GM12892 (cell line): Measurements from ENCODE around the gene TBC1D14.

Experiments used
- DNase-seq: peaks from one replicate; pipeline ENCODE4 v3.0.0; 2011; ENCODE audit not compliant: insufficient read length
- FAIRE-seq: peaks from 2 replicates; lab custom pipeline; 2011; peaks lifted over from hg19 to GRCh38; lab: Jason Lieb, UNC
- POLR2A ChIP-seq: IDR thresholded peaks from 2 replicates; pipeline ENCODE4 v1.6.1; 2011; ENCODE audit warnings: low read depth, low read length, control low read depth
- POLR2AphosphoS5 ChIP-seq: IDR thresholded peaks from 2 replicates; pipeline ENCODE4 v1.6.1; 2011; ENCODE audit warnings: low read depth, low read length, control low read depth
- TAF1 ChIP-seq: IDR thresholded peaks from 2 replicates; pipeline ENCODE4 v1.6.1; 2011; ENCODE audit warnings: low read depth, mild to moderate bottlenecking, control low read depth, low read length, borderline replicate concordance

Gene TBC1D14

DNA sequence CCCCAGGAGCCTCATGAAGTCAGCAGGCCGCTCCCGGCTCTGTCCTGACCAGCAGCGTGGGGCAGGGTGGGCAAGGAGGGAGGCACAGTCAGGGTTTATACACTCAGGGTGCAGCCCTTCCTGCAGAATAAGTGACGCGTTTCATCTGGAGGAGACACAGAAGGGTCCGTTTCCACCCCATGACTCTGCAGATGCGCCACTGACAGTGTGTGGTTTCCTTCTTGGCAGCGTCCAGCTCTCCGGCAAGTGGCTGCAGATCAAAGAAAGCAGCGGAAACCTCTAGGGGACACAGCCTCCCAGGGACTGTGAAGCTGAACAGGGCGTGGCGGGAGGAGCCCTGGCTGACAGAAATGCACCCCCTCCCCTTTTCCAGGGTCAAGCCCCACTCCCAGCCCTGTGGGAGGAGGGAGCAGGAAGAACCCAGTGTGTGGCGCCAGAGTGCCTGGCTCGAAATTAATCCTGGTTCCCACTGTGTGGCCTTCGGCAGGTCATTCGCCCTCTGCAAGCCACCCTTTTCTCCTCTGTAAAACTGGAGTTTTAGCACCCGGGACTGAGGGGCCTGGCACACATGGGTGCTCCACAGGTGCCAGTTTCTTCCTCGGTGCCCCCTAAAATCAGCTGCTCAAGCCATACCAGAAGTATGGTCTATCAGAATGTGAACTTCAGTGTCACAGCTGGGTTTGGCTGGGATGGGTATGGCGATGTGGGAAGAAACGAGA lies 17.3 kb upstream of the TBC1D14 start:
- TF ChIP-seq TAF1 (no peak), POLR2AphosphoS5 (no peak), POLR2A (no peak)
- no peak for DNase-seq
- no peak for FAIRE-seq

DNA sequence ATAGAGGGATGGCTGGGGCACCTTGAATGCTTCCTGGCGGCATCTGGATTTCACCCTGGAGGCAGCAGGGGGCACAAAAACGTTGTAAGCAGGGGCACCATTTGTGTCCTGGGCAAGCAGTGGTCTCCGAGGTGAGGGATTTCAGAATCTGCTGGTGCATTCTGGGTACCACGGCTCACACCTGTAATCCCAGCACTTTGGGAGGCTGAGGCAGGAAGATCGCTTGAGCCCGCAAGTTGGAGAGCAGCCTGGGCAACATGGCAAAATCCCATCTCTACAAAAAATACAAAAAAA lies 16.8 kb upstream of the TBC1D14 start:
- DNase-seq (no peak), FAIRE-seq (no peak)
- TF ChIP-seq POLR2AphosphoS5, result no peak
- TF ChIP-seq POLR2A, result no peak
- TF ChIP-seq TAF1, result no peak

DNA sequence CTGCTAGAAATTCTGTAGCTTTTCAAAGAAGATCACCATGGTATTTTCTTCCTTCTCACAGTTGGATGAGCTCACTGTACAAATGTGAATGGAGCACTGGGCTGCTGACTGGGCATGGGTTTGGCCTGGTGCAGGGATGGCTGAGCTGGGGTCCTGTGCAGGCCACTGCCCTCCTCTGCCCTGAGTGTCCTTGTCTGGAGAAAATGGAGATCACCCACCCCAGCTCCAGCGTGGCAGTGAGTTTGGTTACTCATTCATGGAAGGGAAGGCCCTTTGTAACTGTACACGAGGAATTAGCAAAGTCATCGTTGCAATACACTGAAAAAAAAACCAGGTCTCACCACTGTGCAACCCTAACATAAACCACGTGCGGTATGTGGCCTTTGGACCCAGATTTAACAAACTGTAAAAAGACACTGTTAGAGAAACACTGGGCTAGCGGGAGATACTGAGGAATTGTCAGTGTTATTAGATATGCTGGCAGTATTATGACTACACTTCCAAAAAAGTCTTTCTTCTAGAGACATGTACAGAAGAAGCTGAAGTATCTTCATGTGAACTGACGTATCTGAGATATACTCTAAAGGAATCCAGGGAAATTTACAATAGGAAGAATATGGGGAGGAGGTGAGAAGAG lies 16.1 kb upstream of the TBC1D14 start:
- FAIRE-seq (no peak), DNase-seq (no peak)
- no peak for TF ChIP-seq POLR2AphosphoS5
- TF ChIP-seq TAF1, result no peak
- TF ChIP-seq POLR2A, result no peak

DNA sequence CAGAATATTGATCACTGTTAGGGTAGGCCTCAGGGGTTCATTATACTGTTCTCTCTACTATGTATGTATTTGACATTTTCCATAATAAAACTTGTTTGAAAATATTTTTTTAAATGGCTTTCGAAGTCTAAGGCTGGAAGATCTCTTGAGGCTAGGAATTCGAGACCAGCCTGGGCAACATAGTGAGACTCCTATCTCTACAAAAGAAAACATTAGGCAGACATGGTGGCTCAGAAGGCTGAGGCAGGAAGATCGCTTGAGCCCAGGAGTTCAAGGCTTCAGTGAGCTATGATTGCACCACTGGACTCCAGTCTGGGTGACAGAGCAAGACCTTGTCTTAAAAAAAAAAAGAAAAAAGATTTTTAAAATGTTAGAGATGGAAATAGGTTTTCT lies 15.5 kb upstream of the TBC1D14 start:
- TF ChIP-seq POLR2A (no peak), POLR2AphosphoS5 (no peak), TAF1 (no peak)
- FAIRE-seq (no peak), DNase-seq (no peak)

DNA sequence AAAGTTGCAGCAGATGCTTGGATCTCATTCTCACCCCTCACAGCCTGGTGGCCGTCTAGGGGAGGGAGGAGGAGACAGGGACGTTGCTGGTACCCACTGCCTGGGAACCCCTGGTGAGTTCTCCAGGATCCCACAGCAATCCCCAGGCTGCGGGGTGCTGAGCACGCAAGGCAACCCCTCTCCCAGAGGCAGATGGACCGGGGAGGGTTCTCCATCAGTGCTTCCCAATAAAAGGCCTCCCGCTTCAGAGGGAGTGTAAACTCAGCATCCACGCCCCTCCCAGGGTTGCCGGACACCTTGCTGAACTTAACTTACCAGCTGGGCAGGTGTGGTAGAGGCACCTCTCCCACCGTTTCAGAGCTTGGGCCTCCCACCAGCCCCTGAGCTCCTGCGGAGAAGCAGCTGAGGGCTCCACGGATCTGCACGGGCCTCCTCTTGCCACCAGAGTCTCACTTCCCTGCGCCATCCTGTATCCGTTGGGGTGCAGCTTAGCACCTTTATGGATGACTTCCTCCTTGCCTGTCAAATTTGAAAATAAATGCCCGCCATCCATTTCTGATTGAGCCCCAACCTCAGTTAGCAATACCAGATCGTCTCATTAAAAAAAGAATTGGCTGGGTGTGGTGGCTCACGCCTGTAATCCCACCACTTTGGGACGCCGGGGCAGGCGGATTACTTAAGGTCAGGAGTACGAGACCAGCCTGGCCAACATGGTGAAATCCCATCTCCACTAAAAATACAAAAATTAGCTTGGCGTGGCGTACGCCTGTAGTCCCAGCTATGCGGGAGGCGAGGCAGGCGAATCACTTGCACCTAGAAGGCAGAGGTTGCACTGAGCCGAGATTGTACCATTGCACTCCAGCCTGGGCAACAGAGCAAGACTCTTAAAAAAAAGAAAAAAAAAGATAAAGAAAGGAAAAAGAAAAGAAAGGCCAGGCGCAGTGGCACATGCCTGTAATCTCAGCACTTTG lies 14.8 kb upstream of the TBC1D14 start:
- DNase-seq, result no peak
- no peak for FAIRE-seq
- TF ChIP-seq POLR2A, result no peak
- no peak for TF ChIP-seq TAF1
- no peak for TF ChIP-seq POLR2AphosphoS5

DNA sequence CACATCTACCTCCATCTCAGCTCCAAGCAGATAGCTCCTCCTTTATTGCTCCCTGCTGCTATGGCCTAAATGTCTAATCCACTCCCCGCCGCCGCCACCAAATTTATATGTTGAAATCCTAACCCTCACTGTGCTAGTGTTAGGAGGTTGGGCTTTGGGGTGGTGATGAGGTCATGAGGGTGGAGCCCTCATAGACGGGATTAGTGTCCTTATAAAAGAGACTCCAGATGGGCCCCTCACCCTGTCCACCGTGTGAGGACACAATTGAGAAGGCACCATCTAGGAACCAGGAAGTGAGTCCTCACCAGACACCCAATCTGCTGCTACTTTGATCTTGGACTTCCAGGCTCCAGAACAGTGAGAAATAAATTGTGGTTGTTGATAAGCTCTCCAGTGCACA lies 13.6 kb upstream of the TBC1D14 start:
- DNase-seq, result no peak
- FAIRE-seq, result no peak
- TF ChIP-seq TAF1 (no peak), POLR2A (no peak), POLR2AphosphoS5 (no peak)

DNA sequence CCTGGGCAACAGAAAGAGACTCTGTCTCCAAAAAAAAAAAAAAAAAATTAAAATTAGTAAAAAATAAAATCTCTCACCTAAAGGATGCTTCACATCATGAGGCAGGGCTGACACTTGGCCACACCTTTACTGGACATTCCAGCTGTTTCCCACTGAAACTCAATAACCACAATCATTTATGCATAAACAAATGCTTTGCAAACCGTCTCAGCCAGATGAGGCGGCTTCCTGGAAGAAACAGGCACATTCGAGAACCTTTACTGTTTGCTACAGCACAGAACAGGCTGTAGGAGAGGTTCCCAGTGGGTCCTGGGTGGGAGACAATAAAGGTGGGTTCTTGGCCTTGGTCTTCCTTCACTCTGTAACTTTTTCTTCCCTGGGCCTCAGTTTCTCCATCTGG lies 10.9 kb upstream of the TBC1D14 start:
- FAIRE-seq (no peak), DNase-seq (no peak)
- TF ChIP-seq TAF1 (no peak), POLR2AphosphoS5 (no peak), POLR2A (no peak)

GRCh38 chr4:6900181-6900812 lies 9.3 kb upstream of the TBC1D14 start:
- DNase-seq, result no peak
- FAIRE-seq, result no peak
- TF ChIP-seq POLR2A (no peak), TAF1 (no peak), POLR2AphosphoS5 (no peak)

DNA sequence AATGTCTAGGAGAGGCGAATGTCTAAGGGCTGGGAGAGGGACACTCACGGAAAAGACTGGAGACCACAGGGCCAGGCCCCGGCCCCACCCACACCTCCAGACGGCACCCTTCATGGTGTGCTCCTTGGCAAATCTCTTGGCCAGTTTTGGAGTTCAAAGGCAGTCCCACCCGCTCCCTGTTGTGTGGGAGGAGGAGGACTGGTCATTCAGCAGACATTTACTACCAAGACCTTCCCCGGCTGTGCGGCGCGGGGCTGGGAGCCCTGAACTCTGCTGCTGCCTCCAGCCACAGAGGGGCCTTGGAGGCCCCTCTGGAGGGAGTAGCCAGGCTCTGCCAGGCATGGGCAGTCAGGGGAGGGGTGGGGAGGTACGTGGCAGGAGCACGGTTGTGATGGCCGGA lies 8.7 kb upstream of the TBC1D14 start:
- TF ChIP-seq POLR2AphosphoS5 (no peak), POLR2A (no peak), TAF1 (no peak)
- FAIRE-seq (no peak), DNase-seq (no peak)

GRCh38 chr4:6901669-6902317 lies 7.8 kb upstream of the TBC1D14 start:
- DNase-seq, result no peak
- FAIRE-seq, result no peak
- TF ChIP-seq POLR2AphosphoS5 (no peak), TAF1 (no peak), POLR2A (no peak)
